ENCODE measurements around the gene TBX6. TPM values are rescaled to one million over a fixed set of nuclear protein-coding genes. Genes with fewer than 3 reads are reported as not detected.
"Not testable (repeated sequence)": the region's sequence is repeated elsewhere in the genome, so short reads cannot be mapped to it uniquely, and the experiment has no call there.

The TBX6 gene, protein sequence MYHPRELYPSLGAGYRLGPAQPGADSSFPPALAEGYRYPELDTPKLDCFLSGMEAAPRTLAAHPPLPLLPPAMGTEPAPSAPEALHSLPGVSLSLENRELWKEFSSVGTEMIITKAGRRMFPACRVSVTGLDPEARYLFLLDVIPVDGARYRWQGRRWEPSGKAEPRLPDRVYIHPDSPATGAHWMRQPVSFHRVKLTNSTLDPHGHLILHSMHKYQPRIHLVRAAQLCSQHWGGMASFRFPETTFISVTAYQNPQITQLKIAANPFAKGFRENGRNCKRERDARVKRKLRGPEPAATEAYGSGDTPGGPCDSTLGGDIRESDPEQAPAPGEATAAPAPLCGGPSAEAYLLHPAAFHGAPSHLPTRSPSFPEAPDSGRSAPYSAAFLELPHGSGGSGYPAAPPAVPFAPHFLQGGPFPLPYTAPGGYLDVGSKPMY
- polyA plus RNA-seq (ENCODE audit: insufficient read depth in 1 of 5, insufficient read length in 5 of 5, low replicate concordance in 1 of 5): 1 to 10 TPM in 4 of 5 donors, under 1 TPM in 1; 0.85 to 2.0 (median 1.3) TPM
- long read RNA-seq, donor 1: 0 reads
- long read RNA-seq, donor 2: 0 reads
- long read RNA-seq, donor 3: 0 reads
- long read RNA-seq, donor 4: 0 reads
- long read RNA-seq, donor 5, partial matches to known transcripts: 0 of 1 reads
- long read RNA-seq, donor 5, other reads (novel, unspliced or antisense): 0 of 1 reads
- long read RNA-seq, donor 6: 0 reads
- long read RNA-seq, donor 7: 0 reads
- long read RNA-seq, donor 8: 0 reads

- DNase-seq: peak; percentile 90 to 91
These were observed at the start of gene TBX6 for GRCh38 chr16:30091474-30092372. TSS of gene TBX6 (minus strand) at chr16:30091924. CDS start at chr16:30091193, 731 bp downstream.

GRCh38 chr16:30139583-30140481 is 48.1 kb upstream of the TBX6 start:
- DNase-seq: no peak

GRCh38 chr16:30137897-30138296 is 46.2 kb upstream of the TBX6 start:
- no peak for DNase-seq

DNA sequence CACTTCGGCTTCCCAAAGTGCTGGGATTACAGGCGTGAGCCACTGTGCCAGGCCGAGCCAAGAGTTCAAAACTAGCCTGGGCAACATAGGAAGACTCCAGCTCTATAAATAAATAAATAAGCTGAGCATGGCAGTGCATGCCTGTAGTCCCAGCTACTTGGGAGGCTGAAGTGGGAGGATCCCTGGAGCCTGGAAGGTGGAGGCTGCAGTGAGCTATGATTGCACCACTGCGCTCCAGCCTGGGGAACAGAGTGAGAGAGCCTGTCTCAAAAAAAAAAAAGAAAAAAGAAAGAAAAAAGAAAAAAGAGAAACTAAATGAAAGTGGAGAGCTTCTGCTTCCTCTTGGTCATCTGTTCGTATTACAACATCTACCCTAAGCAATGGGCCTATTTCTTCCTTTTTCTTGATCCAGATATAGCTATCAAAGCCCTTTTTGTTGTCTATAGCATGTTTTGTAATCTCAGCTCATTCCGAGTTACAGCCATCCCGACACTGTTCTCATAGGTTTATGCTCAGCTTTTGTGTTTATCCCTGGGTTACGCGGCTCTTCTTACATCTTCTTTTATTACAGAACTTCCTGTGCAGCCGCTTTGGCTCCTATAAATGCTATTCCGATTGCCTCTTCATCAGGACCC is 45.4 kb upstream of the TBX6 start:
- DNase-seq: no peak

DNA sequence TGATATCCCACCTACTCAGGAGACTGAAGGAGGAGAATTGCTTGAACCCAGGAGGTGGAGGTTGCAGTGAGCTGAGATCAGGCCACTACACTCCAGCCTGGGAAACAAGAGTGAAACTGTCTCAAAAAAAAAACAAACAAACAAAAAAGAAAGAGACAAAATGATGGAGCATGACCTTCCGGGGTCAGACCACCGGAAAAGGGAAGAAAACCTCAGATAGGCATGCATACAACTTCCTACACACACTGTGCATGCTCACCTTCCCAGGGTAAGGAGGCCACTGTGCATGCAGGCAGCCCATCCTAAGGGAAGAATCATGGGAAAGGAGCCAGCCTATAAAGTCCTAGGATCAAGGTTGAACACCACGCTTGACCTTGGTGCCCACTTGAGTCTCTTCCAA is 40.9 kb upstream of the TBX6 start:
- DNase-seq: no peak

DNA sequence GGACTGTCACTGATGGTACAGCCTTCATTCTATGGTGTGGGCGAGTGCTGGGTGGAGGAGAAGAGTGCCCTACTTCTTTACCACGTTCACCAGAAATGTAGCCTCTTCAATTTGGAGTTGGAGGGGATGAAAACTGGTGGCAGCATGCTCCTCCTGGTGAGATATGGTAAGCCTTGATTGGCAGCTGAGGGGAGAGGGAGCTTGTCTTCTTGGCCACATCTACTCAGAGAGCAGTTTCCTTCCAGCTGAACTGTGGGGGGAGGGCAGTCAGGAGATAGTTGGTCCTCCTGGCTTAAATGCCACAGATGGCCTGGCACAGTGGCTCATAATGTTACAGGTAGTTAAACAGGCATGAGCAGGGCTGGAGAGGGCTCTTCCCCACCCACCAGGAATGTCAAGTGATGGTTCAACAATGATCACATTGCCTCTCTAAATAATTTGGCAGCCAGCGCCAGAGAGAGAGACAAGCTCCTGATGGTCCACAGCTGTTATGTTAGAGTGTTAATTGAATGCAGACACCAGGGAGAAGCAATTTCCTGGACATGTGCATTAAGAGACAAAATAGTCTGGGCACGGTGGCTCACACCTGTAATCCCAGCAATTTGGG is 40.2 kb upstream of the TBX6 start:
- no peak for DNase-seq

DNA sequence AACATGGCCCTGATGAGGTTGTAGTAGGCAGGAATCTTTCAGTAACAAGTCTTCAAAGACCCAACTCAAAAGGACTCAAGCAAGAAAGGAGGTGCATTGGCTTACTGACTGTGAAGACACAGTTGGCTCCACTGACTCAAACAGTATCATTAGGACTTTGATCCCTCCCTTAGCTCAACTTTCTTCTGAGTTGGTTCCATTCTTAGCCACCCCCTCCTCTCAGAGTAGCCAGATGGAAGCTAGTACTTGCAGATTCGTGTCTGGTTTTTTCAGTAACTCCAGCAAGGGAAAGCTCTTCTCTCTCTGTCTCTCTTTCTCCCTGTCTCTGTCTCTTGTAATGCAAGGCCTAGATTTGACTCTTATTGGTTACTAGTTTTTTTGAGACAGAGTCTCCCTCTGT is 36.3 kb upstream of the TBX6 start:
- DNase-seq: no peak

DNA sequence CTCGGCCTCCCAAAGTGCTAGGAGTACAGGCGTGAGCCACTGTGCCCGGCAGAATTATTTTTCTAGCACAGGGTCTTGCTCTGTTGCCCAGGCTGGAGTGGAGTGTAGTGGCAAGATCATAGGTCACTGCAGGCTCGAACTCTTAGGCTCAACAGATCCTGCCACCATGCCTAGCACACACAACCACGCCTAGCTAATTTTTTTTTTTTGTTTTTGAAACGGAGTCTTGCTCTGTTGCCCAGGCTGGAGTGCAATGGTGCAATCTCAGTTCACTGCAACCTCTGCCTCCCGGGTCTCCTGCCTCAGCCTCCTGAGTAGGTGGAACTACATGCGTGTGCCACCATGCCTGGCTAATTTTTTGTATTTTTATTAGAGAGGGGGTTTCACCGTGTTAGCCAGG is 34.0 kb upstream of the TBX6 start:
- DNase-seq: not testable (repeated sequence)

GRCh38 chr16:30124985-30125379 is 33.3 kb upstream of the TBX6 start:
- no peak for DNase-seq

- DNase-seq: peak; percentile 52 to 53
These were observed 31.0 kb upstream of the TBX6 start for GRCh38 chr16:30122604-30123160.

DNA sequence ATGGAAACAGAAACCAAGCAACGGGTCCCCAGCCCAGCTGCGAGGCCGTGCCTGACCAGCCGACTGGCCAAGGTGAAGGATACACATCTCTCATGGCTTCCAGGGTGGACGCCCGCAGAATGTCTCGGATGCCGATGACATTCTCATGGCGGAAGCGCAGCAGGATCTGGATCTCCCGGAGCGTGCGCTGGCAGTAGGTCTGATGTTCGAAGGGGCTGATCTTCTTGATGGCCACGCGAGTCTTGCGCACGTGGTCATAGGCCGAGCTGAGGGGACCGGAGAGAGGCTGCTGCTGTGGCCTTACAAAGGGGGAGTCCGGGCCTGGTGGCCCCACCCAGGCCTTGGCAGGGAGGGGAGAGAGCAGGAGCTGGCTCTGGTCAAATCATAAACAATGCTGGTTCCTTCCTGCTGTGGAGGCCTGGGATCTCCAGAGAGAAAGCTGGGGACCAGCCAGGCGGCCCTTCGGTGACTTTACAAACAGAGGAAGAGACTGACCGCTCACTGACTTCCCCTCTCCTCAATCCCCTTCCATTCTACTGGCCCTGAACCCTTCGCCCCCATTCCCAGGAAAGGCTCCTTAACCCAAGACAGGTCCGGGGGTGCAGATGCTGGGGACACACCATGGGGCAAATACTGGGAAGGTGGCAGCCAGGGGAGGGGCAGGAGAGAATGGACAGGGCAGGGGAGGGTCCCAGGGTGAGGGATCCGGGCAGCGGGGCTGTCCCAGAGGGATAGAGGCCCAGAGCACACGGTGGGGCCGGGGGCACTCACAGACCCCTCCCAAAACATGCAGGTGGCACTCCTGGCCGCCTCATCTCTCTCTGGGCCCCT is 30.2 kb upstream of the TBX6 start:
- peak in 1 of 2 donors; percentile 42 for DNase-seq

DNA sequence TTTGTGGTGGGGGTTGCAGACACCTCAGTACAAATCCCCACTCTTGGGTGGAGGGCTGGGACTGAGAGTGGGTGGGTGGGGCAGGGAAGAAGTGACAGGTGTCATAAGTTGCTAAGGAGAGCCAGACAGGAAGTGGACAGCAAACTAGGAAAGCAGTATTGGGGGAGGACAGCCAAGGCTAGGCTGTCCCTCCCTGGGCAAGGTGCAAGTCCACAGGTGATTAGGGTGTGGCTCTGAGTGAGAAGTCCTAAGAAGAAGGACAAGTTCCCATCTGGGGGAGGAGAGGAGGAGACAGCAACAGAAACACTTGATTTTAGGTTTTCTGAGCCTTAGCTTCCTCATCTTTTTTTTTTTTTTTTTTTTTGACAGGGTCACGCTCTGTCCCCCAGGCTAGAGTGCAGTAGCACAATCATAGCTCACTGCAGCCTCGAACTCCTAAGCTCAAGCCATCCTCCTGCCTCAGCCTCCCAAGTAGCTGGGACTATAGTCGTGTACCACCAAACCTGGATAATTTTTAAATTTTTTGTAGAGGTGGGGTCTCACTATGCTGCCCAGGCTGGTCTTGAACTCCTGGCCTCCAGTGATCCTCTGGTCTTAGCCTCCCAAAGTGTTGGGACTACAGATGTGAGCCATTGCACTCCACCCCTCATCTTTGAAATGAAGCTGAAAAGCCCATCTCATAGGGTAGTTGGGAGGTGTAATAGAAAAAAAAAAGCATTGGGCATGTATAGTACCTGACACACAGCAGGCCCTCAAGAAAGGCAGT is 28.8 kb upstream of the TBX6 start:
- DNase-seq: no peak

- no peak for DNase-seq
These were observed 27.7 kb upstream of the TBX6 start for GRCh38 chr16:30119428-30119827.

GRCh38 chr16:30117768-30118167 is 26.0 kb upstream of the TBX6 start:
- no peak for DNase-seq

DNA sequence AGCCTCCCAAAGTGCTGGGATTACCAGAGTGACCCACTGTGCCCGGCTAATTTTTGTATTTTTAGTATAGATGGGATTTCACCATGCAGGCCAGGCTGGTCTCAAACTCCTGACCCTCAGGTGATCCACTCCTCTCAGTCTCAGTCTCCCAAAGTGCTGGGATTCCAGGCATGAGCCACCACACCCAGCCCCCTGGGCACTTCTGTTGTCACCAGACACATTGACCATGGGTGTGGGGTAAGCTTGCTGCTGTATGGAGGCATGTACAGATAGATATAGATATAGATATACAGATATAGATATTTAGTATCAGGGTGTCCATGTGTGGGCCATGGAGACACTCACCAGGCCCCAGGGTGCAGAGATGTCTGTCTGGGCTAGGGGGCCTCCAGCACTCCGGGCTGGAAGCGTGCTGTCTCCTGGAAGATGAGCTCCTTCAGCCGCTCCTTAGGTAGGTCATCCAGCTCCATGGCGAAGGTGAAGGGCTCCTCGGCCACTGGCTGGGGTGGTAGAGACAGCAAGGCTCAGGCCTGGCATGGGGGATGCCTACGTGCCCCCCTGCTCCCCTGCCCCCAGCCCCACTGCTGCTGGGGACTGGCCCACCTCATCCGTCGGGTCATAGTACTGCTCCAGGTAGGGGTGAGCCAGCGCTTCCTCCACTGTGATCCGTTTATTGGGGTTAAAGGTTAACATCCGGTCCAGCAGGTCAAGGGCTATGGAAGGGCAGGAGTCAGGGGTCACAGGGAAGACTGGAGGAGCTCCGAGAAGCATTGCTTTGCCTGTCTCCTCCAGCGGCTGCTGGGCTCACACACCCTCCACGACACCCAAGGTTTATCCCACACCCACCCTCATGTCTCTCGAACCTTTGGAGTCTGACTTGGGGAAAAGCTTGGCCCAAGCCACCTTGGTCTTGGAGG is 24.8 kb upstream of the TBX6 start:
- DNase-seq: no peak

DNA sequence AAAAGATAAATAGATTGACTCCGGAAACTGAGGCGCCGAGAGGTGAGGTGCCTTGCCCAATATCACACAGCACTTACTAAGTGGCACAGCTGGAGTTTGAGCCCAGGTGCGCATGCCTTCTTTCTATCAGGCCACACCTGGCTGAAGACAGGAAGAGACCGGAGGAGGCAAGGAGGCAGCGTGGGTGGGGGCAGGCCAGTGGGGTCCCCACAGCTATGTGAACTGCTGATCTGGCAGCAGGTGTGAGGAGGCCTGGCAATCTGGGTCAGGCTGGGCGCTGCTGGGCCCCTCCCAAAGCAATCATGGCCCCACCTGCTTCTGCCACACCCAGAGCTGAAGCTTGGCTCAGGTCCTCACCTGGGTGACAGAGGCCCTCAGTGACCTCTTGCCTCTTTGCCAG is 23.5 kb upstream of the TBX6 start:
- no peak for DNase-seq

GRCh38 chr16:30114833-30115232 is 23.1 kb upstream of the TBX6 start:
- not testable (repeated sequence) for DNase-seq
